B cell (primary cell): ENCODE data around the gene THBS4.
A peak's percentile ranks its signal among the peaks of the same experiment; 100 is the strongest.

ENCODE experiments used
- CTCF ChIP-seq: fragments of 200-600 bp; IDR thresholded peaks from one replicate; pipeline ENCODE4 v1.8.0; 2022; ENCODE audit warnings: antibody characterized with exemption, mild to moderate bottlenecking
- EZH2 ChIP-seq: IDR thresholded peaks from 2 replicates; pipeline ENCODE4 v1.6.1; 2012; ENCODE audit warnings: borderline replicate concordance, low read depth, mild to moderate bottlenecking, moderate library complexity, low read length; ENCODE audit not compliant: insufficient read depth, poor library complexity, severe bottlenecking

GRCh38 chr5:80082731-80083100 lies 47.6 kb downstream of the THBS4 start:
- TF ChIP-seq CTCF (peak; percentile 27), EZH2 (no peak)
